MM.1S (cell line): Measurements from ENCODE around the gene ELK3.

Experiments used
- CTCF ChIP-seq: fragments of 300-600 bp; sonication (generic); IDR thresholded peaks from 2 replicates; pipeline ENCODE4 v1.5.1; 2016; ENCODE audit warnings: antibody characterized with exemption, low read length, mixed read lengths
- EZH2 ChIP-seq: fragments of 300-600 bp; sonication (generic); optimal IDR thresholded peaks from 2 replicates; pipeline ENCODE3; 2017; ENCODE audit warnings: low read depth, mild to moderate bottlenecking, antibody characterized with exemption, low read length, mixed read lengths

- no peak for TF ChIP-seq CTCF
- no peak for TF ChIP-seq EZH2
These were observed 114.7 kb downstream of the ELK3 start for GRCh38 chr12:96308881-96309280.
